HepG2 (cell line): ENCODE results near the gene TSHZ2. TPM values are rescaled to one million over a fixed set of nuclear protein-coding genes. Genes with fewer than 3 reads are reported as not detected.

Source experiments
- GMEB1 ChIP-seq: sonication (generic); formaldehyde crosslinking; IDR thresholded peaks from 2 replicates; pipeline ENCODE4 v1.5.1; 2020; ENCODE audit warnings: missing genetic modification reagents, mild to moderate bottlenecking, borderline replicate concordance
- HNF4G ChIP-seq, 2 experiments: sonication (generic) in 1 of 2; formaldehyde crosslinking in 1 of 2; IDR thresholded peaks; 2 replicates each; pipeline versions ENCODE4 v1.4.0 to v1.6.1; 2011 to 2020; ENCODE audit warnings: borderline replicate concordance in 2 of 2, low read depth in 2 of 2, mild to moderate bottlenecking in 2 of 2, low read length in 1 of 2, missing genetic modification reagents in 1 of 2, moderate library complexity in 1 of 2
- STAT5B ChIP-seq: sonication (generic); formaldehyde crosslinking; IDR thresholded peaks from 2 replicates; pipeline ENCODE4 v1.4.0; 2020; ENCODE audit warnings: missing genetic modification reagents
- TFE3 ChIP-seq: IDR thresholded peaks from 2 replicates; pipeline ENCODE4 v1.6.1; 2016
- YEATS2 ChIP-seq: sonication (generic); formaldehyde crosslinking; IDR thresholded peaks from 2 replicates; pipeline ENCODE4 v1.4.0; 2020; ENCODE audit warnings: missing genetic modification reagents, borderline replicate concordance
- ZBTB7B ChIP-seq: sonication (generic); formaldehyde crosslinking; IDR thresholded peaks from 2 replicates; pipeline ENCODE4 v1.4.0; 2020; ENCODE audit warnings: missing genetic modification reagents
- ZKSCAN5 ChIP-seq: sonication (generic); formaldehyde crosslinking; IDR thresholded peaks from 2 replicates; pipeline ENCODE4 v1.5.1; 2020; ENCODE audit warnings: mild to moderate bottlenecking, missing genetic modification reagents
- ZNF33A ChIP-seq: sonication (generic); formaldehyde crosslinking; IDR thresholded peaks from 2 replicates; pipeline ENCODE4 v1.5.1; 2020; ENCODE audit warnings: missing genetic modification reagents, mild to moderate bottlenecking, moderate library complexity, borderline replicate concordance
- ZNF510 ChIP-seq: sonication (generic); formaldehyde crosslinking; IDR thresholded peaks from 2 replicates; pipeline ENCODE4 v1.4.0; 2020; ENCODE audit warnings: low read depth, mild to moderate bottlenecking, missing genetic modification reagents
- ZNF513 ChIP-seq: sonication (generic); formaldehyde crosslinking; conservative IDR thresholded peaks from 2 replicates; pipeline ENCODE4 v1.5.0; 2020; ENCODE audit warnings: missing genetic modification reagents
- ZNF777 ChIP-seq: sonication (generic); formaldehyde crosslinking; IDR thresholded peaks from 2 replicates; pipeline ENCODE4 v1.4.0; 2020; ENCODE audit warnings: missing genetic modification reagents
- polyA plus RNA-seq, 8 experiments: library from polyadenylated mRNA; depleted of rRNA in 3 of 8; stranded (reverse) in 7 of 8; unstranded in 1 of 8; fragments of >200 nt; fragmentation: Illumina TruSeq in 4 of 8; extraction: Trizol in 4 of 8; gene quantifications; 2 replicates each; pipeline versions ENCODE4 v1.2.1 to v1.2.3, GENCODE V29; 2011 to 2016; ENCODE audit warnings: low read depth in 4 of 8, missing spikeins in 1 of 8, mixed read lengths in 1 of 8; ENCODE audit not compliant: insufficient read depth in 1 of 8
- total RNA-seq, 5 experiments: library from RNA; depleted of rRNA; stranded (reverse); fragments of >200 nt; fragmentation: Illumina TruSeq; extraction: Trizol; gene quantifications; 2 replicates each; pipeline ENCODE4 v1.2.3, GENCODE V29; 2016; ENCODE audit warnings: low read depth in 1 of 5
- TF ChIP-seq, protein P1 (sequence below): sonication (generic); formaldehyde crosslinking; IDR thresholded peaks from 2 replicates; pipeline ENCODE4 v1.8.0; 2022; ENCODE audit warnings: missing genetic modification reagents, low read depth, mild to moderate bottlenecking, borderline replicate concordance
- TF ChIP-seq, protein P2 (sequence below): sonication (generic); formaldehyde crosslinking; conservative IDR thresholded peaks from 2 replicates; pipeline ENCODE4 v1.8.1; 2023; ENCODE audit warnings: missing genetic modification reagents

TSHZ2 gene
- total and polyA plus RNA-seq, 2 of the 13 experiments (the other 11 are each of a cell fraction or from before 2014, with no cell fraction given) = 0.01 TPM; not detected in 1

DNA sequence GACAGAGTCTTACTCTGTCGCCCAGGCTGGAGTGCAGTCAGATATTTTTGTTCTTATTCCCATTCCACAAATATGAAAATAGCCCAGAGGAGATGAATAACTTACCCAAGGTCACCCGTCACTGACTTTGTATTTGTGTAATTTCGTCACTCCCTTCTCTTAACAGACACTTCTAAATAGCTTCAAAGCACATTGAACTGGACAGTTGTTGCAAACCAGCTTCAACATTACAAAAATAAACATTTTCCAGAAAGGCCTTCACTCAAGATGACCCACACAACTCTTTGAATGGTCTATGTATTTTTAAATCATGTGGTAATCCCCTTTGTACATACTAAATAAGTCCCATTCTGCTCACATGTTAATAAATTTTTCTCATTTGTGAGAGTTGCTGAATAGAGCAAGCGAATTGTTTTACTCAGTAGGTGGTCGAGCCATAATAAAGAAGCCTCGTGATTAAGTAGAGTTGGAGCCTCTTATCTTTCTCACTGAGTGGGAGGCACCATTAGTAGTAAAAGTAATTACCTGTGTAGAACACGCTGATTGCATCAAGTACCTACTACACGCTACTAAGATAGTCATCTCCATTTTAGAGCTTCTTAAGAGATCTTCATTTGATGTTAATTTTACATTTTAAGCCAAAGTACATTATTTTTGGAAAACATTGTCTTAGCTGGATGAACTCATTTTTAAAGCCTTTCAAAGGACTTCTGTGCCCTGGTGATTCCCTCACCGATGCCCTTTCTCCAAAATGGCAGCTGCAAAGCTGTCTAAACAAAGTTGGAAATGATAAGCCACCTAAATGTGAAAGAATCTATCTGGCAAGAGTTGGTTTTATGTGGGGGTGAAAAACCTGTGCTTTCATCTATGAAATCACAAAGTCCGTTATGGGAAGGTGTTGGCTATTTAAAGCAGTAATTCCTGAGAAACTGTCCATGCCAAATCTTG, 110.0 kb downstream of the TSHZ2 start (continued):
- TF ChIP-seq ZNF777 (CRISPR knock-in tag) (no peak), ZNF33A (CRISPR knock-in tag) (no peak), STAT5B (CRISPR knock-in tag) (no peak), GMEB1 (CRISPR knock-in tag) (no peak), TFE3 (CRISPR knock-in tag) (peak; percentile 85), ZKSCAN5 (no peak), ZBTB7B (CRISPR knock-in tag) (0 out of 2 replicates have a peak, but pooled peaks have one; percentile 49), HNF4G (IDR thresholded peaks at IDR 0.05; ENCODE audit: borderline replicate concordance, low read depth, low read length) (no peak), HNF4G (CRISPR knock-in tag; IDR thresholded peaks at IDR 0.05; ENCODE audit: borderline replicate concordance, low read depth) (peak; percentile 27; the same call in 1 of the 2 replicates), YEATS2 (CRISPR knock-in tag) (no peak), ZNF513 (no peak), ZNF510 (CRISPR knock-in tag) (no peak)
- TF ChIP-seq, protein P1, sequence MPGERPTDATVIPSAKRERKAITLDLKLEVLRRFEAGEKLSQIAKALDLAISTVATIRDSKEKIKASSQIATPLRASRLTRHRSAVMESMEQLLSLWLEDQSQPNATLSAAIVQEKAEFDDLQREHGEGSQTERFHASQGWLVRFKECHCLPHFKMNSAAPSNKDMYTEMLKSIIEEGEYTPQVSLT = no peak
- TF ChIP-seq, protein P2, sequence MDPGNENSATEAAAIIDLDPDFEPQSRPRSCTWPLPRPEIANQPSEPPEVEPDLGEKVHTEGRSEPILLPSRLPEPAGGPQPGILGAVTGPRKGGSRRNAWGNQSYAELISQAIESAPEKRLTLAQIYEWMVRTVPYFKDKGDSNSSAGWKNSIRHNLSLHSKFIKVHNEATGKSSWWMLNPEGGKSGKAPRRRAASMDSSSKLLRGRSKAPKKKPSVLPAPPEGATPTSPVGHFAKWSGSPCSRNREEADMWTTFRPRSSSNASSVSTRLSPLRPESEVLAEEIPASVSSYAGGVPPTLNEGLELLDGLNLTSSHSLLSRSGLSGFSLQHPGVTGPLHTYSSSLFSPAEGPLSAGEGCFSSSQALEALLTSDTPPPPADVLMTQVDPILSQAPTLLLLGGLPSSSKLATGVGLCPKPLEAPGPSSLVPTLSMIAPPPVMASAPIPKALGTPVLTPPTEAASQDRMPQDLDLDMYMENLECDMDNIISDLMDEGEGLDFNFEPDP (CRISPR knock-in tag) = no peak
